Measurements from ENCODE around the gene GNPTG.
A peak's percentile ranks its signal among the peaks of the same experiment; 100 is the strongest.
"Not testable (repeated sequence)": the region's sequence is repeated elsewhere in the genome, so short reads cannot be mapped to it uniquely, and the experiment has no call there.

Gene GNPTG

DNA sequence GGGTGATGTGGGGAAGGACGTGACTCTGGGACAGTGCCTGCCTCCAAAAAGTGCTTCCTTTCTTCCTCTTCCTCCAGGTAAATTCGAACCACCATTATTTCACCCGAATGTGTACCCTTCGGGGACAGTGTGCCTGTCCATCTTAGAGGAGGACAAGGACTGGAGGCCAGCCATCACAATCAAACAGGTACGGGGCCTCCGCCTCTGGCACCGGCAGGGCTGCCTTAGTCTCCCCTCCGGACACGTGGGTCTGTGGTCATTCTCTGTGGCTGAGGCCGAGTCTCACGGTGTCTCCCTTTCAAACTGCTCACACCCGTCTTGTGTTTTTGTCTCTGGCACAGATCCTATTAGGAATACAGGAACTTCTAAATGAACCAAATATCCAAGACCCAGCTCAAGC lies 31.6 kb upstream of the GNPTG start:
- DNase-seq, result no peak

DNA sequence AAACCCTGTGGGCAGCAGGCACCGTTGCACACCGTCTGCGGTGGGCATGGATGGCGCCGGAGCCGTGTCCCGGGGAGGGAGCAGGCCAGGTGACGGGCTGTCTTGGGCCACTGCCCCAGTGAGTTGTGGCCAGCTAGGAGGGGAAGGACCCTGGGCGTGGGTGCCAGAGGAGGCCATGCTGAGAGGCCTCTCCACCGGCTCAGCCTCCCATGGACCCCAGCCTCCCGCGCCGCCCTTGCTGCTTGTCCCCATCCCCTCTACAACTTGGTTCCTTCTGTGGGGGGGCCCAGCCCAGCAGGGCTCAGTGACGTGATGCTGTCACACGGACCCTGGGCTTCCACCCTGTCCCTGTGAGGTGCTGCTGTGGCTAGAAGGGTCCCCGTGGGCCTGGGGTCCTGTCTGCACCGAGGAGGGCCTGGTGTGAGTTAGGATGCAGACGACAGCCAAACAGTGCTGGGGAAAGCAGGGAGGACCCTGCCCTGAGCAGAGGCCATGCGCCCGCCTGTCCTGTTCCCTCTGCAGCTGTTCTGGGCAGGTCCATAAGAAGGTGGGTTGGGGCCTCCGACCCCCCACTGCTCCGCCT lies 31.0 kb upstream of the GNPTG start:
- DNase-seq, result no peak

DNA sequence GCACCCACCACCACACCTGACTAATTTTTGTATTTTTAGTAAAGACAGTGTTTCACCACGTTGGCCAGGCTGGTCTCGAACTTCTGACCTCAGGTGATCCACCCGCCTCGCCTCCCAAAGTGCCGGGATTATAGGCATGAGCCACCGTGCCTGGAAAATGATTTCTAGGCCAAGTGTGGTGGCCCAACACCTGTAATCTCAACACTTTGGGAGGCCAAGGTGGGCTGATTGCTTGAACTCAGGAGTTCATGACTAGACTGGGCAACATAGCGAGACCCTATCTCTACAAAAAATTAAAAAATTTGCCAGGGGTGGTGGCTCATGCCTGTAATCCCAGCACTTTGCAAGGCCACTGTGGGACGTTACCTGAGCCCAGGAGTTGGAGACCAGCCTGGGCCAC lies 29.3 kb upstream of the GNPTG start:
- no peak for DNase-seq

GRCh38 chr16:1323296-1324239 lies 28.2 kb upstream of the GNPTG start:
- no peak for DNase-seq

DNA sequence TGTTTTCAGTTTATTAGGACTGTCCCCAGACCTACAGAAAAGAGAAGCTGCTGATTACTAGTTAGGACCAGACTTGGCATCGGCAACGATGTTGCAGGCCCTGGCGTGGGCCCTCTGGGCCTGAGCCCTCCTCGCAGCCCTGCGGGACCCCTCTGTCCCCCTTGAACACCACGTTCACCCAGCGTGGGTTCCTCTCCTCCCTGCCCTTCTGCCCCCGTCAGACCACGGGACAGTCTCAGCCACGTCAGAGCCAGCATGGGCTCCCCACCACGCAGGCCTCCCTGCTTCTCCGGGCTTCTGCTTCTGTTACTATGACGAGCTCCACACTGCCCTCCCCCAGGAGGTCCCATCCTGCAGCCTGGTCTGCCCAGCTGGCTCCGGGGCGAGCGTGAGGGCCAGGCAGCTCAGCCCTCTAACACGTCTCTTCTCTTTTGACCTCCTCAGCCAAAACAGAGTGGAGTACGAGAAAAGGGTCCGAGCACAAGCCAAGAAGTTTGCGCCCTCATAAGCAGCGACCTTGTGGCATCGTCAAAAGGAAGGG lies 27.4 kb upstream of the GNPTG start:
- no peak for DNase-seq

- DNase-seq, result no peak
Observed at GRCh38 chr16:1325261-1325660, 26.5 kb upstream of the GNPTG start.

DNA sequence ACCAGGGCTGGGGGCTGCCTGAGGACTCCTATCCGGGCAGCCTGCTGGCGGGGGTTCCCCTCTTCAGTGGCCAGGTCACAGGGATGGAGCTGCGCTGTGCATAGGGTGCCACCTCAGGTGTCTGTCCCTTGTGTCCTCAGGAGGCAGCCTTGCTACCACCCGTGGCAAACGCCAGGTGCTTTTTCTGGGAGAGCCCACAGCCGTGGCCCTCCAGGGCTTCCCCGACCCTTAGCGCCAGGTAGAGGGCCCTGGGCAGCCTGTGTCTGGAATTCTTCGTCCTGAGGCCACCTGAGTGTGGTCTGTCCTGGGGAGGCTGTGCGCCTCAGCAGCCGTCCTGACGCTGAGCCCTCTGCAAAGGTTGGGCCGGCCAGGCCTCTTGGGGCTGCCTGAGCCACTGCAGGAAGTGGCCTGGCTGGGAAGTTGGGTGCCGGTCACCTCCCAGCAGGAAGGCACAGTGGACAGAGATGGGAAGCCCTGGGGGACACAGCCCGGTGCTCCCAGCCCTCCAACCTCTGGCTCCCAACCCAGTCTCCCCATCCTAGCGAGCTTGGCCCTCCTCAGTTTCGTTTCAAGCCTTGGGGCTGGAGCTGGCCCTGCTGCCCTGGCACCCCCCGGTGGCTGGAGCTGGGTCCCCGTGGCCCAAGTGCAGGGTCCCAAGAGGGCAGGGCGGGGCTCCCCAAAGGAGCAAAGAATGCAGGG lies 25.9 kb upstream of the GNPTG start:
- DNase-seq, result no peak

- DNase-seq, result no peak
Observed at GRCh38 chr16:1326391-1326790, 25.3 kb upstream of the GNPTG start.

GRCh38 chr16:1326946-1327618 lies 24.6 kb upstream of the GNPTG start:
- DNase-seq, result no peak

DNA sequence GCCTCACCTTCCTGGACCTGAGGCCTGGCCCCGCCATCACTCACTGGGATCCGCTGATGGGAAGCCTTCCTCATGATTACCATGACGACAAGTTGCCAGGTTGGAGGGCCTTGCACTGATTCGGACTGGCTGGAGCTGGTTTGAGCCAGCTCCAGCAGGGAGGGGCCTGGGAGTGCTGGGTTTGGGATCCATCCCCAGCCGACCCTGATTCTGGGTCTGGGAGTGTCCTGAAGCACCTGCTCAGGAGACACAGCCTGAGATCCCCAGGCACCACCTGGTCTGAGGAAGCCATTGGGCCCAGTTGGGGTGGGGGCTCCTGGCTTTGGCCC lies 24.1 kb upstream of the GNPTG start:
- no peak for DNase-seq

DNA sequence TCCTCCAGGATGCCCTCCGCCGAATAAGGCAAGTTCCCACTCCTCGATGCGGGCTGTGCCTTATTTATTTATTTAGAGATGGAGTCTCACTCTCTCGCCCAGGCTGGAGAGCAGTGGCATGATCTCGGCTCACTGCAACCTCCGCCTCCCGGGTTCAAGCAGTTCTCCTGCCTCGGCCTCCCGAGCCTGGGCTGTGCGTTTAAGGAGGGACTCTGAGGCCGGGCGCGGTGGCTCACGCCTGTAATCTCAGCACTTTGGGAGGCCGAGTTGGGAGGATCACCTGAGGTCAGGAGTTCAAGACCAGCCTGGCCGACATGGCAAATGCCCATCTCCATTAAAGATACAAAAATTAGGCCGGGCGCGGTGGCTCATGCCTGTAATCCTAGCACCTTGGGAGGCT lies 23.6 kb upstream of the GNPTG start:
- DNase-seq, result not testable (repeated sequence)

GRCh38 chr16:1328961-1329360 lies 22.8 kb upstream of the GNPTG start:
- DNase-seq, result not testable (repeated sequence)

- no peak for DNase-seq
Observed at GRCh38 chr16:1330260-1330914, 21.3 kb upstream of the GNPTG start.

DNA sequence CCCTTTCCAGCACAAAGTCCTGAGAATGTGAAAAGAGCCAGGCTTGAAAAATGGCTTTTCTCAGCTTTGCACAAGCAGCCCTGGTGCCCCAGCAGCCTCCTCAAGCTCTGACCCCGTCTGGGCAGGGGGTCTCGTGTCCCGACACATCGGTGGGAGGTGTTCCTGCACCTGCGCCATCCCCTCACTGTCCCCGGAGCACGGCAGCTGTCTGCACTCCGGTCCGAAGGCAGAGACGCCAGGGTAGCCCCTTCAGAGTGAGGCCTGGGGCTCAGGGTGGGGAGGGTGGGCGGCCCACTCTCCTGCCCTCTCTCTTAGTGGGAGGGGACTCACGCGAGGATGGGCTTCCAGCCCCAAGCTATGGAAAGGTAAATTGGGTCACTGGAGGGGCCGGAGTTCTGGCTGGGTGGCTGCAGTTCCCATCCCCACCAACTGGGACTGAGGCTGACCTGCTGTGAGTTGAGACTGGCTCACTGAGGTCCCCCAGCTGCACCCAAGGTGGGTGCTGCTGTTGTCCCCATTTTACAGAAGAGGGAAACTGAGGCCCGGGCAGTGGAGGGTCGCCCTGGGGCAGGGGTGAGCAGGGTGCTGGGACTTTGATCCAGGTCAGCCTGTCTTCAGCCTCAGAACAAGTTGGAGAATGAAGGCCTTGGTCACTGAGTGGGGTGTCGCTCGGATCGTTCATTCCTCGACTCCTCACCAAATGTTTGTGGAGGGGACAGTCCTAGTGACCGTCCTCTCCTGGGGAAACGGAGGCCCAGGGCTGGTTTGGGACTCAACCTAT lies 20.6 kb upstream of the GNPTG start:
- no peak for DNase-seq

DNA sequence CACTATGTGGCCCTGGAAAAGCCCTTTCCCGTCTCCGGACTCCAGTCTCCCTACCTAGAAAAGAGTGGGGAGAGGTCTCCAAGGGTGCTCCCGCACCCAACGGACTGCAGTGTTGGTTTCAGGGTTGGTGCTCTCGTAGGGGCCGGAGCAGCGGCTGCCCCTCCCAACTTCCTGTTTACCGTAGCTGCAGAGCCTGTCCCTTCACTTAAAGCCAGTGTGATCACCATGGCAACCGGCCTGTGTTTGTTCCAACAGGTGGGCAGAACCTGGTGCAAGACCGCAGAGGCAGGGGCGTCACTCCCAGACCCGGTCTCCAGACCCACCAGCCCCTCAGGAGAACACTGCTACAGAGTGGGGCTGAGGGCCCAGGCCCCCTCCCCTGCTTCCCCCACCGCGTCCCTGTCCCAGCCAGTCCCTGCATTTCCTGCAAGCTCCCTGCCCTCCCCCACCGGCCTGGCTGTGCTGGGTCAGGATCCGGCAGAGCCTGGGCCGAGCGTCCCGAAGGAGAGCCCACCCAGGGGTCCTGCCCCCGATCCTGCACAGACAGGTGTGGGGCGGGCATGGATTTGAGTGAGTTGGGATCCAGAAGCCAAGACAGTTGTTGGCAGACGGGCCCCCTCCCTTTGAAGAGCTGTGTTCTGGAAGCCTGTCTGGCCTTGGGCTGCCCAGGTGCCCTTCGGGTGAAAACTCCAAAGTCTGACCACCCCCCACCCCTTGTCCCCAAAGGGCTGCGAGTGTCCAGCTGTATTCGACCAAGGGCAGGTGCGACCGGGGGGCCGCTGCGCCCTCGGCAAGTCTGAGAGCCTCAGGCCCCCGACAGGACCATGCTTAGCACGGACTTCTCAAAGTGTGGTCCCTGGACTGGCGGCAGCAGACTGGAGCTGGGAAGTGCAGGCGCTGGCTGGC lies 19.8 kb upstream of the GNPTG start:
- DNase-seq, result peak; percentile 36

DNA sequence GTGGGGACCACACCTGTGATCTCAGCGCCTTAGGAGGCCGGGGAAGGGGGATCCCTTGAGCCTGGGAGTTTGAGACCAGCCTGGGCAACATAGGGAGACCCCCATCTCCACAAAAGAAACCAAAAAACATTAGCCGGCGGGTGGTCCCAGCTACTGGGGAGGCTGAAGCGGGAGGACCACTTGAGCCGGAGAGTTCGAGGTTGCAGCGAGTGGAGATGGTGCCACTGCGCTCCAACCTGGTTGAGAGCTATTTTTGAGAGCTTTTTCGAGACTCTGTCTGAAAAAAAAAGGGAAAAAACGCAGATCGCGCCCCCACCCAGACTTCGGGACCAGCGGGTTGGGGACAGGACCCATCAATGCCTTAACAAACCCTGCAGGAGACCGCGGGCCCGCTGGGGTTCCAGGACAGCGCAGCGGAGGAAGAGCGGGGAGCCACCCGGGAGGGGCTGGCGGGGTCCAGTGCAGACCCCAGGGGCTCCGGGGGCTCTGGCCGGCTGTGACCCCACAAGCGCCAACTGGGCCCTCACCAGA lies 19.0 kb upstream of the GNPTG start:
- no peak for DNase-seq

GRCh38 chr16:1333149-1333812 lies 18.4 kb upstream of the GNPTG start, which contains the start of gene BAIAP3:
BAIAP3 (plus strand) TSS chr16:1333645; CDS start chr16:1338550, 4,905 bp downstream.
- peak; percentile 46 for DNase-seq

DNA sequence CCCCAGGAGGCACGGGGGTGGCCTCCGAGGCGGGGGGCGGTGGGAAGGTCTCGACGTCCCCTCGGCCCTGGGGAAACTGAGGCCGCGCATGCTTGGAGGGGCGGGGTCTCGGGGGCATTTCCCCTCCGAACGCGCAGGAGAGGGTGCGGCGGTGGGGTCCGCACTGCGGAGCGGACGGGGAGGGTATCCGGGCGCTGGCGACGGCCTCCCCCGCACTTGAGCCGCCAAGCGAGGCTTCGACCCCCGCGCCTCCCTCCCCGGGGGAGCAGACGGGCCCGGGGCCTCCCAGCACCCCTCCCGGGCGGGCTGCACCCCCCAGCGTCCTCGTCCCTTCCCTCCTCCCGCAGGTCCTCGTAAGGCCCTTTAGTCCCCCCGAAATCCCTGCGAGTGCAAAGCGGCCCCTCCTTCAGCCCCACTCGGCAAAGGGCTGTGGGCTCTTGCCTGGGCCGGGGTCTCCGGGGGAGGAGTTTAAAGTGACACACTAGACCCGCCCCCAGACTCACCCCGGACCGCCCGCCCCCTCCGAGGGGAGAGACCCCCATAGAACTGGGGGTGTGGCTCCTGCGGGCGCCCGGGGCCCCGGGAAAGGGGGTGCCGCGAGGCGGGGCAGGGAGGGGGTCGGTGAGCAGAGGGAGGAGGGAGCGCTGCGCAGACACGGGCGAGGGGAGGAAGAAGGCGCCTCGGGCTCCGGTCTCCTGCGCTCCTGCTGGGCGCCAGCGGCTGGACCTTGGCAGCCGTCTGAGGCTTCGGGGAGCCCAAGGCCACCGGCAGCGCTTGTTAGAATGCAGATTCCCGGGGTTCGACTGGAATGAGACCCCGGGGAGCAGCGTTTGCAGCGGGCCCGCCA lies 17.7 kb upstream of the GNPTG start:
- no peak for DNase-seq

- DNase-seq, result no peak
Observed at GRCh38 chr16:1334739-1335138, 17.0 kb upstream of the GNPTG start.
